ENCODE results near the gene GJC2. TPM values are rescaled to one million over a fixed set of nuclear protein-coding genes. Genes with fewer than 3 reads are reported as not detected.

GJC2 gene
- total RNA-seq, 1 experiment from 2014 or later = 0.76 TPM

GRCh38 chr1:228184152-228184551 is 34.4 kb downstream of the GJC2 start:
- CTCF ChIA-PET = interaction anchor here (0.6 kb wide), 1 partner anchor 29 kb away, joined by 3 read pairs; no protein-coding TSS in a partner anchor
- no peaks in the 10 kb centered on the region for H3K36me3 ChIP-seq (ENCODE audit: control insufficient read depth in 1 of 2, insufficient read depth in 2 of 2, low read length in 2 of 2)
- BruUV-seq (replicated peaks) = no TSS peak

More at GRCh38 chr1:228184152-228184551, 34.4 kb downstream of the GJC2 start:
- intact Hi-C loops (cut with micrococcal nuclease) = no loop called here
- Histone ChIP-seq H3K27ac (ENCODE audit: low read depth, low read length) (no peak overlapping the region), H3K27me3 (ENCODE audit: insufficient read depth, low read length) (no peaks in the 10 kb centered on the region), H4K20me1 (ENCODE audit: insufficient read depth) (no peaks in the 10 kb centered on the region), H3K9me3 (ENCODE audit: control insufficient read depth in 1 of 2, insufficient read depth in 1 of 2, low read depth in 1 of 2, low read length in 2 of 2) (no peaks in the 10 kb centered on the region), H2AFZ (ENCODE audit: low read depth, low read length, poor library complexity, severe bottlenecking) (no peak overlapping the region), H3K4me2 (ENCODE audit: low read length) (no peak overlapping the region), H3K4me3 (replicated peaks in 1 of 2; ENCODE audit: low read depth in 1 of 2, low read length in 2 of 2) (no peak overlapping the region), H3K4me1 (ENCODE audit: control insufficient read depth in 1 of 2, insufficient read depth in 2 of 2, low read length in 2 of 2) (0 out of 4 replicates have a peak, but pooled peaks cover 0 to 9% of the 10 kb centered on the region in 2 experiments), H3K79me2 (ENCODE audit: insufficient read depth, low read length) (no peaks in the 10 kb centered on the region), H3K9ac (ENCODE audit: low read length) (no peak overlapping the region), H3K9me2 (ENCODE audit: insufficient read depth) (no peaks in the 10 kb centered on the region)
- RAD21 ChIA-PET (ENCODE audit: low non-redundant PET in 1 of 2, low total read pairs in 2 of 2, uncharacterized antibody in 2 of 2, unreplicated experiment in 2 of 2) = no interaction called here
- TF ChIP-seq POLR2A (IDR thresholded peaks at IDR 0.05; ENCODE audit: borderline replicate concordance, extremely low read depth, insufficient read depth, insufficient read length) (no peak), CEBPB (IDR thresholded peaks at IDR 0.05; ENCODE audit: low read depth) (no peak), ELF1 (IDR thresholded peaks at IDR 0.05; ENCODE audit: borderline replicate concordance, low read depth) (no peak), EGR1 (IDR thresholded peaks at IDR 0.05; ENCODE audit: low read depth) (no peak), JUND (IDR thresholded peaks at IDR 0.05) (no peak), TCF7L2 (IDR thresholded peaks at IDR 0.05; ENCODE audit: borderline replicate concordance, extremely low read depth, insufficient read depth, insufficient read length) (no peak), EZH2phosphoT487 (IDR thresholded peaks at IDR 0.05; ENCODE audit: borderline replicate concordance) (no peak), SP1 (IDR thresholded peaks at IDR 0.05; ENCODE audit: low read depth) (no peak), ZFX (IDR thresholded peaks at IDR 0.05) (no peak), SRF (IDR thresholded peaks at IDR 0.05; ENCODE audit: low read depth) (no peak), CBX3 (IDR thresholded peaks at IDR 0.05; ENCODE audit: low read depth) (no peak), RAD21 (IDR thresholded peaks at IDR 0.05; ENCODE audit: low read depth) (no peak)
- TF ChIP-seq, protein P1, sequence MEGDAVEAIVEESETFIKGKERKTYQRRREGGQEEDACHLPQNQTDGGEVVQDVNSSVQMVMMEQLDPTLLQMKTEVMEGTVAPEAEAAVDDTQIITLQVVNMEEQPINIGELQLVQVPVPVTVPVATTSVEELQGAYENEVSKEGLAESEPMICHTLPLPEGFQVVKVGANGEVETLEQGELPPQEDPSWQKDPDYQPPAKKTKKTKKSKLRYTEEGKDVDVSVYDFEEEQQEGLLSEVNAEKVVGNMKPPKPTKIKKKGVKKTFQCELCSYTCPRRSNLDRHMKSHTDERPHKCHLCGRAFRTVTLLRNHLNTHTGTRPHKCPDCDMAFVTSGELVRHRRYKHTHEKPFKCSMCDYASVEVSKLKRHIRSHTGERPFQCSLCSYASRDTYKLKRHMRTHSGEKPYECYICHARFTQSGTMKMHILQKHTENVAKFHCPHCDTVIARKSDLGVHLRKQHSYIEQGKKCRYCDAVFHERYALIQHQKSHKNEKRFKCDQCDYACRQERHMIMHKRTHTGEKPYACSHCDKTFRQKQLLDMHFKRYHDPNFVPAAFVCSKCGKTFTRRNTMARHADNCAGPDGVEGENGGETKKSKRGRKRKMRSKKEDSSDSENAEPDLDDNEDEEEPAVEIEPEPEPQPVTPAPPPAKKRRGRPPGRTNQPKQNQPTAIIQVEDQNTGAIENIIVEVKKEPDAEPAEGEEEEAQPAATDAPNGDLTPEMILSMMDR (IDR thresholded peaks at IDR 0.05 in 2 of 3, conservative IDR thresholded peaks at IDR 0.05 in 1 of 3; ENCODE audit: borderline replicate concordance in 1 of 3, insufficient read depth in 1 of 3, low read depth in 2 of 3, low read length in 2 of 3) = no peak
- TF ChIP-seq, protein P2, sequence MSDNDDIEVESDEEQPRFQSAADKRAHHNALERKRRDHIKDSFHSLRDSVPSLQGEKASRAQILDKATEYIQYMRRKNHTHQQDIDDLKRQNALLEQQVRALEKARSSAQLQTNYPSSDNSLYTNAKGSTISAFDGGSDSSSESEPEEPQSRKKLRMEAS (IDR thresholded peaks at IDR 0.05) = no peak
- POLR2A ChIA-PET = no interaction called here
- ATAC-seq = no peak
- no peak for DNase-seq (ENCODE audit: low read depth, low spot score)

Data from HCT116 (cell line).